ENCODE measurements around the gene GJA5. TPM values are rescaled to one million over a fixed set of nuclear protein-coding genes. Genes with fewer than 3 reads are reported as not detected.

GJA5 gene
- 3.0 and 5.1 TPM in 2 replicates for polyA plus RNA-seq (2011; rRNA removed)
- 2.4 and 5.8 TPM in 2 replicates for polyA minus RNA-seq (2011; rRNA and poly(A)+ RNA removed)

DNA sequence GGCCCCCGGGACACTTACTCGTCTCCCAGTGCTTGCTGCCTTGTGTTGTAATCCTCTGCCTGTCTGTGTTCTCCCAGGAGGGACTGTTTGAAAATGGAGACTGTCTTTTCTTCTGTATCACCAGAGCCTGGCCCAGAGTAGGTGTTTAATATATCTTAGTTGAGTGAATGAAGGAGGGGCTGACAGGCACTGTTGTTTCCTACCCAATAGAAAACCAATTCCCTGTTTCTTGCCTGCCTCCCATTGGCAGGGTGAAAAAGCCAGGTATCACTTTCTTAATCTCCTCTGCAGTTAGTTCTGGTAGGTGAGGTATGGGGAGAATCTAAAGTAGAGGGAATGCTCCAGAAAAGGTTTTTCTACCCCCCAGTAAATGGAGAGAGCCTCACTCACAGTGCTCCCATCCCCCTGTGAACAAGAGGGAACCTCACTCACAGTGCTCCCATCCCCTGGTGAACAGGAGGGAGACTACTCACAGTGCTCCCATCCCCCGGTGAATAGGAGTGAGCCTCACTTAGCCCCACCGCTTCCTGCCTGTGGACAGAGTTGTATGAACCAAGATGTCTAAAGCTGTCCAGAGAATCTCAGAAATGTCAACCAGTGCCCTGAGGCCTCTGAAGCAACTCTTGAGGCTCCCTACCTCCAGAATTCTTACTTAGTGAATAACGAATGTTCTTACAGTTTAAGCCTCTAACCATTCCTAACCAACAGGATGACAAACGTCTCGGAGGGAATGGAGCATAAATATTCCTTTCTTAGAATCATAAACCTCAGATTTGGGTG is at the start of gene GJA5:
Gene GJA5 (minus strand): TSS at position 122 of the 780 bp plus-strand sequence. CDS start 1,364 bp downstream, outside the sequence.
- ChIA-PET CTCF (interaction anchor here (1.2 kb wide), 1 partner anchor 21 kb away, joined by 3 read pairs; no protein-coding TSS in a partner anchor), POLR2A (no interaction called here)

DNA sequence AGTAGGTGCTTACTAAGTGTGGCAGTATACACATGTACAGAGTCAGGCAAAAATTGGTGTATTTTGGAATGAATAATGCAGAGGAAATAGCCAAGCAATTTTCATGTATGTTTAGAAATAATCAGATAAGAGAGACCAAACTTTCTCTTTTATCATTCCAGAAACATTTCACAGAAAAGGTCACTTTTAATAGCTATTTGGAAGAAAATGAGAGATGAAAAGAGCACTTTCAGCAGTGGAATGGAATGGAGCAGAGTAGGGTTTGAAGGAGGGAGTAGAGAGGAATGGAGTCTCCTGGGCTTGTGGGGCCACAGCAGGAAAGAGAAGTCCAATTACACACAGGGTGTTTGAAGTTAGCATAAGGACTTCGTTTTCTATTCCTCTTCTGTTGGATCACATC is 48.8 kb upstream of the GJA5 start:
- TF ChIP-seq, protein P1, sequence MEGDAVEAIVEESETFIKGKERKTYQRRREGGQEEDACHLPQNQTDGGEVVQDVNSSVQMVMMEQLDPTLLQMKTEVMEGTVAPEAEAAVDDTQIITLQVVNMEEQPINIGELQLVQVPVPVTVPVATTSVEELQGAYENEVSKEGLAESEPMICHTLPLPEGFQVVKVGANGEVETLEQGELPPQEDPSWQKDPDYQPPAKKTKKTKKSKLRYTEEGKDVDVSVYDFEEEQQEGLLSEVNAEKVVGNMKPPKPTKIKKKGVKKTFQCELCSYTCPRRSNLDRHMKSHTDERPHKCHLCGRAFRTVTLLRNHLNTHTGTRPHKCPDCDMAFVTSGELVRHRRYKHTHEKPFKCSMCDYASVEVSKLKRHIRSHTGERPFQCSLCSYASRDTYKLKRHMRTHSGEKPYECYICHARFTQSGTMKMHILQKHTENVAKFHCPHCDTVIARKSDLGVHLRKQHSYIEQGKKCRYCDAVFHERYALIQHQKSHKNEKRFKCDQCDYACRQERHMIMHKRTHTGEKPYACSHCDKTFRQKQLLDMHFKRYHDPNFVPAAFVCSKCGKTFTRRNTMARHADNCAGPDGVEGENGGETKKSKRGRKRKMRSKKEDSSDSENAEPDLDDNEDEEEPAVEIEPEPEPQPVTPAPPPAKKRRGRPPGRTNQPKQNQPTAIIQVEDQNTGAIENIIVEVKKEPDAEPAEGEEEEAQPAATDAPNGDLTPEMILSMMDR (IDR thresholded peaks at IDR 0.05; ENCODE audit: insufficient read depth, low read depth, low read length), result no peak
- ChIA-PET POLR2A (no interaction called here), CTCF (no interaction called here)
- no peak for DNase-seq (ENCODE audit: low read depth)
- Histone ChIP-seq H3K36me3 (ENCODE audit: control insufficient read depth, insufficient read depth, low read length) (no peaks in the 10 kb centered on the region), H3K27me3 (ENCODE audit: control insufficient read depth, insufficient read depth, low read length) (no peaks in the 10 kb centered on the region; the same call in 1 of the 2 replicates), H3K4me3 (ENCODE audit: low read depth, low read length) (no peak overlapping the region)

More for the DNA sequence above, at the start of gene GJA5:
- H3K27me3 ChIP-seq (ENCODE audit: control insufficient read depth, insufficient read depth, low read length), result no peaks in the 10 kb centered on the region
- no peaks in the 10 kb centered on the region for H3K36me3 ChIP-seq (ENCODE audit: control insufficient read depth, insufficient read depth, low read length)
- TF ChIP-seq, protein P1 (IDR thresholded peaks at IDR 0.05; ENCODE audit: insufficient read depth, low read depth, low read length), result no peak
- H3K4me3 ChIP-seq (ENCODE audit: low read depth, low read length), result no peak within 1 kb of the TSS
- DNase-seq (ENCODE audit: low read depth), result peak; percentile 47

DNA sequence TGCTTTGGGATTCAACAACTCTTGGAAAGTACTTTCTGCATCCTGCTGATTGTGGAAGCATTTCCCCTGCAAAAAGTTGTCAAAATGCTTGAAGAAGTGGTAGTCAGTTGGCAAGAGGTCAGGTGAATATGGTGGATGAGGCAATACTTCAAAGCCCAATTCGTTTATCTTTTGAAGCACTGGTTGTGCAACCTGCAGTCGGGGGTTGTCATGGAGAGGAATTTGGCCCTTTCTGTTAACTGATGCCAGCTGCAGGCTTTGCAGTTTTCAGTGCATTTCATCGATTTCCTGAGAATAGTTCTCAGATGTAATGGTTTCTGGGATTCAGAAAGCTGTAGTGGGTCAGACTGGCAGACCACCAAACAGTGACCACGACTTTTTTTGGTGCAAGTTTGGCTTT is 47.6 kb upstream of the GJA5 start:
- TF ChIP-seq, protein P1 (IDR thresholded peaks at IDR 0.05; ENCODE audit: insufficient read depth, low read depth, low read length), result no peak
- H3K36me3 ChIP-seq (ENCODE audit: control insufficient read depth, insufficient read depth, low read length), result no peaks in the 10 kb centered on the region
- no peak for DNase-seq (ENCODE audit: low read depth)
- no peaks in the 10 kb centered on the region; the same call in 1 of the 2 replicates for H3K27me3 ChIP-seq (ENCODE audit: control insufficient read depth, insufficient read depth, low read length)
- POLR2A ChIA-PET, result no interaction called here
- no peak overlapping the region for H3K4me3 ChIP-seq (ENCODE audit: low read depth, low read length)
- CTCF ChIA-PET, result no interaction called here

DNA sequence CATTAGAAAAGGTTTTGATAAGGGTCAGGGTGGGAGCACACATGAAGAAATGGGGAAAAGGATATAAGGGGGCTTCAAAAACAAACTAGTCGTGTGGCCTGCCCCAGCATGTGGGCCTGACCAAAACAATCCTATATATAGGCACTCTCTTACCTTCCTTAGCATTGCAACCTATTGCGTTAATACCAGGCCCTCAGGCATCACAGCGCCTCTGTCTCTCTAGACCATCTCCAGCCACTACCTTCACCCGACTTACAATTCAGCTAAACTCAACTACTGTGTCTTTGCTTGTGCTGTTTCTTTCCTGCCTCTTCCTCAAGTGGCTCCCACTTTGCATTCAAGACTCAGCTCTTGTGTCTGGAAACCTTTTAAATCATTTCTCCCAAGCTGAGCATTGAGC is 47.0 kb upstream of the GJA5 start:
- Histone ChIP-seq H3K27me3 (ENCODE audit: control insufficient read depth, insufficient read depth, low read length) (no peaks in the 10 kb centered on the region; the same call in 1 of the 2 replicates), H3K36me3 (ENCODE audit: control insufficient read depth, insufficient read depth, low read length) (no peaks in the 10 kb centered on the region), H3K4me3 (ENCODE audit: low read depth, low read length) (no peak overlapping the region)
- DNase-seq (ENCODE audit: low read depth), result no peak
- POLR2A ChIA-PET, result no interaction called here
- CTCF ChIA-PET, result no interaction called here
- TF ChIP-seq, protein P1 (IDR thresholded peaks at IDR 0.05; ENCODE audit: insufficient read depth, low read depth, low read length), result no peak

DNA sequence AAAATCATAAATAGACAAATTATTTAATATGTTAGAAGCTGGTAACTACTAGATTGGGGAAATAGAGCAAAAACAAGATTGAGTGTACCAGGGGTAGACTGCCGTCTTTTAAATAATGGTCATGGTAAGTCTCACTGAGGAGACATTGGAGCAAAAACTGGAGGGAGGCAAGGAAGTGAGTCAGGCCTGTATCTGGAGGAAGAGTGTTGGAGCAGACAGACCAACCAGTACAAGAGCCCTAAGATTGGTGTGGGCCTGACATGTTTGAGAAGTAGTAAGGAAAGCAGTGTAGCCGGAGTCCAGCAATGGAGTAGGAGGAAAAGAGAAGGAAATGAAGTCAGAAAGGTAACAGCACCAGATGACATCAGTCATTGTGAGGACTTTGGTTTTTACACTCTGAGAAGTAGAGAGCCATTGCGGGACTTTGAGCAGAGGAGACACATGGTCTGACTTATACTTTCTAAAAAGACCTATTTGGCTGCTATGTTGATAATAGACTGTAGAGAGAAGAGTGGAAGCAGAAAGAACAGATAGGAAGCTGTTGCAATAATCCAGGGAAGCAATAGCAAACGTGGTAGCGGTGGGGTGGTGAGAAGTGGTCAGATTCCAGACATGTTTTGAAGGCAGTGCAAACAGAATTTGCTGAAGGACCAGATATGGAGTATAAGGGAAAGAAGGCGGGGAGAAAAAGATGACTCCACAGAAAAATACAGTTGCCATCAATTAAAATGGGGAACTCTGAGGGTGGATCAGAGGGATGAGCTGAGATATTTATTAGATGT is 44.7 kb upstream of the GJA5 start:
- ChIA-PET CTCF (interaction anchor here (1.4 kb wide), 1 partner anchor 11 kb away, joined by 3 read pairs; no protein-coding TSS in a partner anchor), POLR2A (no interaction called here)
- no peaks in the 10 kb centered on the region for H3K36me3 ChIP-seq (ENCODE audit: control insufficient read depth, insufficient read depth, low read length)
- no peaks in the 10 kb centered on the region for H3K27me3 ChIP-seq (ENCODE audit: control insufficient read depth, insufficient read depth, low read length)
- TF ChIP-seq, protein P1 (IDR thresholded peaks at IDR 0.05; ENCODE audit: insufficient read depth, low read depth, low read length), result no peak
- DNase-seq (ENCODE audit: low read depth), result no peak
- no peak overlapping the region for H3K4me3 ChIP-seq (ENCODE audit: low read depth, low read length)

Measured in BJ (cell line).